Liver (tissue), 3 donors: Measurements from ENCODE around the gene TCF7L2.

Source experiments
- FOXA1 ChIP-seq: IDR thresholded peaks from 2 replicates; pipeline ENCODE4 v1.6.1; 2016; ENCODE audit warnings: antibody characterized with exemption
- GABPA ChIP-seq, 2 donors: IDR thresholded peaks in 1 of 2; conservative IDR thresholded peaks in 1 of 2; 2 replicates each; pipeline ENCODE4 v1.6.1; 2016; ENCODE audit warnings: antibody characterized with exemption in 2 of 2, mild to moderate bottlenecking in 1 of 2, moderate library complexity in 1 of 2
- HNF4G ChIP-seq: IDR thresholded peaks from 2 replicates; pipeline ENCODE4 v1.6.1; 2016; ENCODE audit warnings: antibody characterized with exemption
- JUND ChIP-seq, 2 donors: IDR thresholded peaks; 2 replicates each; pipeline ENCODE4 v1.6.1; 2016; ENCODE audit warnings: antibody characterized with exemption in 2 of 2
- NR2F2 ChIP-seq: IDR thresholded peaks from 2 replicates; pipeline ENCODE4 v1.6.1; 2016; ENCODE audit warnings: antibody characterized with exemption
- RAD21 ChIP-seq, 2 donors: IDR thresholded peaks; 2 replicates each; pipeline ENCODE4 v1.6.1; 2016; ENCODE audit warnings: antibody characterized with exemption in 2 of 2, mild to moderate bottlenecking in 2 of 2
- RXRA ChIP-seq, 2 donors: IDR thresholded peaks; 2 replicates each; pipeline ENCODE4 v1.6.1; 2017 to 2018; ENCODE audit warnings: antibody characterized with exemption in 2 of 2, mild to moderate bottlenecking in 1 of 2
- TAF1 ChIP-seq: conservative IDR thresholded peaks from 2 replicates; pipeline ENCODE4 v1.6.1; 2016; ENCODE audit warnings: antibody characterized with exemption, mild to moderate bottlenecking
- YY1 ChIP-seq: IDR thresholded peaks from 2 replicates; pipeline ENCODE4 v1.6.1; 2016; ENCODE audit warnings: antibody characterized with exemption, mild to moderate bottlenecking
- TF ChIP-seq, protein P1 (sequence below): fragments of 150-350 bp; IDR thresholded peaks from 2 replicates; pipeline ENCODE4 v1.5.1; 2017; ENCODE audit warnings: improper control_type of control experiment, low read depth, low read length; ENCODE audit not compliant: missing input control
- TF ChIP-seq, protein P2 (sequence below): IDR thresholded peaks from 2 replicates; pipeline ENCODE4 v1.6.1; 2016; ENCODE audit warnings: antibody characterized with exemption
- TF ChIP-seq, protein P3 (sequence below): IDR thresholded peaks from 2 replicates; pipeline ENCODE4 v1.6.1; 2016; ENCODE audit warnings: antibody characterized with exemption
- TF ChIP-seq, protein P4 (sequence below): IDR thresholded peaks from 2 replicates; pipeline ENCODE4 v1.6.1; 2016; ENCODE audit warnings: antibody characterized with exemption, mild to moderate bottlenecking
- TF ChIP-seq, protein P5 (sequence below): IDR thresholded peaks from 2 replicates; pipeline ENCODE4 v1.6.1; 2016; ENCODE audit warnings: antibody characterized with exemption
- donor health status: healthy.
- donor health status: healthy.

DNA sequence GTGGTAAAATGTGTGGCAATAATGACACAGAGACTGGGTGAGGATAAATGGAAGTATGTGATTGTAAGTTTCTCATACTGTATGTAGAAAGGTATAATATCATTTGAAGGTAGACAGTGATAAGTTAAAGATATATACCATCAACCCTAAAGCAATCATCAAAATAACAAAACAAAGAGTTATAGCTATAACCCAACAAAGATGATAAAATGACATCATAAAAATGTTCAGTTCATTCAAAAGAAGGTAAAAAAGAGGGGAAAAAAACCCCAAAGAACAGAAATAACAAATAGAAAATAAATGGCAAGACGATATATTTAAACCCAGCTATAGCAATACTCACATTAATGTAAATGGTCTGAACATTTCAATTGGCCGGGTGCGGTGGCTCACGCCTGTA lies 17.4 kb upstream of the TCF7L2 start:
- TF ChIP-seq, protein P1, sequence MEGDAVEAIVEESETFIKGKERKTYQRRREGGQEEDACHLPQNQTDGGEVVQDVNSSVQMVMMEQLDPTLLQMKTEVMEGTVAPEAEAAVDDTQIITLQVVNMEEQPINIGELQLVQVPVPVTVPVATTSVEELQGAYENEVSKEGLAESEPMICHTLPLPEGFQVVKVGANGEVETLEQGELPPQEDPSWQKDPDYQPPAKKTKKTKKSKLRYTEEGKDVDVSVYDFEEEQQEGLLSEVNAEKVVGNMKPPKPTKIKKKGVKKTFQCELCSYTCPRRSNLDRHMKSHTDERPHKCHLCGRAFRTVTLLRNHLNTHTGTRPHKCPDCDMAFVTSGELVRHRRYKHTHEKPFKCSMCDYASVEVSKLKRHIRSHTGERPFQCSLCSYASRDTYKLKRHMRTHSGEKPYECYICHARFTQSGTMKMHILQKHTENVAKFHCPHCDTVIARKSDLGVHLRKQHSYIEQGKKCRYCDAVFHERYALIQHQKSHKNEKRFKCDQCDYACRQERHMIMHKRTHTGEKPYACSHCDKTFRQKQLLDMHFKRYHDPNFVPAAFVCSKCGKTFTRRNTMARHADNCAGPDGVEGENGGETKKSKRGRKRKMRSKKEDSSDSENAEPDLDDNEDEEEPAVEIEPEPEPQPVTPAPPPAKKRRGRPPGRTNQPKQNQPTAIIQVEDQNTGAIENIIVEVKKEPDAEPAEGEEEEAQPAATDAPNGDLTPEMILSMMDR, result no peak
- TF ChIP-seq, protein P2, sequence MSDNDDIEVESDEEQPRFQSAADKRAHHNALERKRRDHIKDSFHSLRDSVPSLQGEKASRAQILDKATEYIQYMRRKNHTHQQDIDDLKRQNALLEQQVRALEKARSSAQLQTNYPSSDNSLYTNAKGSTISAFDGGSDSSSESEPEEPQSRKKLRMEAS, result no peak
- TF ChIP-seq, protein P3, sequence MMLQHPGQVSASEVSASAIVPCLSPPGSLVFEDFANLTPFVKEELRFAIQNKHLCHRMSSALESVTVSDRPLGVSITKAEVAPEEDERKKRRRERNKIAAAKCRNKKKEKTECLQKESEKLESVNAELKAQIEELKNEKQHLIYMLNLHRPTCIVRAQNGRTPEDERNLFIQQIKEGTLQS, result no peak
- TF ChIP-seq RXRA (IDR thresholded peaks at IDR 0.05), result no peak
- TF ChIP-seq GABPA (IDR thresholded peaks at IDR 0.05 in 1 of 2, conservative IDR thresholded peaks at IDR 0.05 in 1 of 2), result no peak
- TF ChIP-seq, protein P4, sequence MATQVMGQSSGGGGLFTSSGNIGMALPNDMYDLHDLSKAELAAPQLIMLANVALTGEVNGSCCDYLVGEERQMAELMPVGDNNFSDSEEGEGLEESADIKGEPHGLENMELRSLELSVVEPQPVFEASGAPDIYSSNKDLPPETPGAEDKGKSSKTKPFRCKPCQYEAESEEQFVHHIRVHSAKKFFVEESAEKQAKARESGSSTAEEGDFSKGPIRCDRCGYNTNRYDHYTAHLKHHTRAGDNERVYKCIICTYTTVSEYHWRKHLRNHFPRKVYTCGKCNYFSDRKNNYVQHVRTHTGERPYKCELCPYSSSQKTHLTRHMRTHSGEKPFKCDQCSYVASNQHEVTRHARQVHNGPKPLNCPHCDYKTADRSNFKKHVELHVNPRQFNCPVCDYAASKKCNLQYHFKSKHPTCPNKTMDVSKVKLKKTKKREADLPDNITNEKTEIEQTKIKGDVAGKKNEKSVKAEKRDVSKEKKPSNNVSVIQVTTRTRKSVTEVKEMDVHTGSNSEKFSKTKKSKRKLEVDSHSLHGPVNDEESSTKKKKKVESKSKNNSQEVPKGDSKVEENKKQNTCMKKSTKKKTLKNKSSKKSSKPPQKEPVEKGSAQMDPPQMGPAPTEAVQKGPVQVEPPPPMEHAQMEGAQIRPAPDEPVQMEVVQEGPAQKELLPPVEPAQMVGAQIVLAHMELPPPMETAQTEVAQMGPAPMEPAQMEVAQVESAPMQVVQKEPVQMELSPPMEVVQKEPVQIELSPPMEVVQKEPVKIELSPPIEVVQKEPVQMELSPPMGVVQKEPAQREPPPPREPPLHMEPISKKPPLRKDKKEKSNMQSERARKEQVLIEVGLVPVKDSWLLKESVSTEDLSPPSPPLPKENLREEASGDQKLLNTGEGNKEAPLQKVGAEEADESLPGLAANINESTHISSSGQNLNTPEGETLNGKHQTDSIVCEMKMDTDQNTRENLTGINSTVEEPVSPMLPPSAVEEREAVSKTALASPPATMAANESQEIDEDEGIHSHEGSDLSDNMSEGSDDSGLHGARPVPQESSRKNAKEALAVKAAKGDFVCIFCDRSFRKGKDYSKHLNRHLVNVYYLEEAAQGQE, result no peak
- TF ChIP-seq, protein P5, sequence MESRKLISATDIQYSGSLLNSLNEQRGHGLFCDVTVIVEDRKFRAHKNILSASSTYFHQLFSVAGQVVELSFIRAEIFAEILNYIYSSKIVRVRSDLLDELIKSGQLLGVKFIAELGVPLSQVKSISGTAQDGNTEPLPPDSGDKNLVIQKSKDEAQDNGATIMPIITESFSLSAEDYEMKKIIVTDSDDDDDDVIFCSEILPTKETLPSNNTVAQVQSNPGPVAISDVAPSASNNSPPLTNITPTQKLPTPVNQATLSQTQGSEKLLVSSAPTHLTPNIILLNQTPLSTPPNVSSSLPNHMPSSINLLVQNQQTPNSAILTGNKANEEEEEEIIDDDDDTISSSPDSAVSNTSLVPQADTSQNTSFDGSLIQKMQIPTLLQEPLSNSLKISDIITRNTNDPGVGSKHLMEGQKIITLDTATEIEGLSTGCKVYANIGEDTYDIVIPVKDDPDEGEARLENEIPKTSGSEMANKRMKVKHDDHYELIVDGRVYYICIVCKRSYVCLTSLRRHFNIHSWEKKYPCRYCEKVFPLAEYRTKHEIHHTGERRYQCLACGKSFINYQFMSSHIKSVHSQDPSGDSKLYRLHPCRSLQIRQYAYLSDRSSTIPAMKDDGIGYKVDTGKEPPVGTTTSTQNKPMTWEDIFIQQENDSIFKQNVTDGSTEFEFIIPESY, result no peak
- no peak for TF ChIP-seq RAD21 (IDR thresholded peaks at IDR 0.05)
- TF ChIP-seq TAF1, result no peak
- no peak for TF ChIP-seq NR2F2
- TF ChIP-seq JUND (IDR thresholded peaks at IDR 0.05), result no peak
- TF ChIP-seq YY1, result no peak
- no peak for TF ChIP-seq FOXA1
- TF ChIP-seq HNF4G, result no peak
